SIG-M5 treated with dmso at 0.1 percent for 504 hours (cell line): ENCODE measurements around the gene TMEM256.

ENCODE experiments used
- DNase-seq: peaks from one replicate; lab custom pipeline; 2025; ENCODE audit not compliant: unreplicated experiment; lab: John Stamatoyannopoulos, UW

Gene TMEM256

GRCh38 chr17:7408863-7409262 lies 5.0 kb upstream of the TMEM256 start:
- DNase-seq: no peak

GRCh38 chr17:7408252-7408727 lies 4.4 kb upstream of the TMEM256 start:
- no peak for DNase-seq

- DNase-seq: no peak
These were observed 3.8 kb upstream of the TMEM256 start, which contains the start of gene NLGN2 for GRCh38 chr17:7407485-7408251. Gene NLGN2, plus strand, starts transcription at chr17:7407845. Its CDS starts 411 bp downstream, at chr17:7408256.

GRCh38 chr17:7407082-7407481 lies 3.2 kb upstream of the TMEM256 start:
- DNase-seq: no peak

GRCh38 chr17:7406235-7406825 lies 2.4 kb upstream of the TMEM256 start:
- DNase-seq: no peak

GRCh38 chr17:7405350-7406234 lies 1.7 kb upstream of the TMEM256 start:
- DNase-seq: no peak

- DNase-seq: no peak
These were observed 946 bp upstream of the TMEM256 start for GRCh38 chr17:7404737-7405349.

- DNase-seq: peak; percentile 77
These were observed 245 bp downstream of the TMEM256 start for GRCh38 chr17:7403727-7403976.

- no peak for DNase-seq
These were observed 712 bp downstream of the TMEM256 start for GRCh38 chr17:7403043-7403726.

GRCh38 chr17:7398612-7399011 lies 5.3 kb downstream of the TMEM256 start:
- DNase-seq: no peak

- no peak for DNase-seq
These were observed 7.8 kb downstream of the TMEM256 start for GRCh38 chr17:7396147-7396546.

- DNase-seq: peak; percentile 73
These were observed 9.3 kb downstream of the TMEM256 start, which contains the start of gene PLSCR3 for GRCh38 chr17:7394452-7395191. Gene PLSCR3, minus strand, starts transcription at chr17:7394525. Its CDS starts 415 bp downstream, at chr17:7394110.

GRCh38 chr17:7393613-7394451 lies 10.1 kb downstream of the TMEM256 start:
- no peak for DNase-seq

GRCh38 chr17:7392696-7393612 lies 10.9 kb downstream of the TMEM256 start:
- DNase-seq: no peak

- no peak for DNase-seq
These were observed 12.6 kb downstream of the TMEM256 start for GRCh38 chr17:7391307-7391706.

- no peak for DNase-seq
These were observed 13.7 kb downstream of the TMEM256 start for GRCh38 chr17:7389924-7390910.

- no peak for DNase-seq
These were observed 15.0 kb downstream of the TMEM256 start for GRCh38 chr17:7388856-7389255.
